Measurements from ENCODE around the gene ELP1.

DNA sequence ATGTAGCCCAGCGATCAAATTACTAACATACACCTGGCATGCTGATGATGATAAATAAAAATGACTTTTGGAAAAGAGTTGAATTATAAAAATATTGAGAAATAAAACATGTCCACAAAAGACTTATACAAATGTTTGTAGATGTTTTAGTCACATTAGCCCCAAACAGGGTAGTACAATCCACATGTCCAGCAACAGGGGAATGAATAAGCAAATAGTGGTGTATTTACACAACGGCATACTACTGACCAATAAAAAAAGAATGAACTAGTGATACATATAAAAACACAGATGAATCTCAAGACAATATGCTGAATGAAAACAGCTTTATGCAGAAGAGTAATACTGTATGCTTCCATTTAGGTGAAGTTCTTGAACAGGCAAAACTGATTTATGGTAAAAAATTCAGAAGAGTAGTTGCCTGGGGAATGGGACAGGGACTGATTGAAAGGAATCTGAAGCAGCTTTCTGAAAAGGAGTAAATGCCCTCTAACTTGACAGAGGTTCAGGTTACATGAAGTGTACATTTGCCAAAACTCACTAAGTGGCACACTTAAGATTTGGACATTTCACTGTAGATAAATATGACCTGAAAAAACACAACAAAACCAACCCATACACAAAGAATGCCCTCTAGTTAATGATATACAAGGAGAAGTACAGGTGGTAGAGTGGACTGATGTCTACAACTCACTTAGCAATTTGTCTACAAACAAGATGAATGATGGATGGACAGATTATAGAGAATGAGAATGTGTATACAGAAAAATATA lies 36.4 kb downstream of the ELP1 start:
- TF ChIP-seq CREB1 (CRISPR knock-in tag; IDR thresholded peaks at IDR 0.05; ENCODE audit: low read depth): no peak
- TF ChIP-seq, protein P1, sequence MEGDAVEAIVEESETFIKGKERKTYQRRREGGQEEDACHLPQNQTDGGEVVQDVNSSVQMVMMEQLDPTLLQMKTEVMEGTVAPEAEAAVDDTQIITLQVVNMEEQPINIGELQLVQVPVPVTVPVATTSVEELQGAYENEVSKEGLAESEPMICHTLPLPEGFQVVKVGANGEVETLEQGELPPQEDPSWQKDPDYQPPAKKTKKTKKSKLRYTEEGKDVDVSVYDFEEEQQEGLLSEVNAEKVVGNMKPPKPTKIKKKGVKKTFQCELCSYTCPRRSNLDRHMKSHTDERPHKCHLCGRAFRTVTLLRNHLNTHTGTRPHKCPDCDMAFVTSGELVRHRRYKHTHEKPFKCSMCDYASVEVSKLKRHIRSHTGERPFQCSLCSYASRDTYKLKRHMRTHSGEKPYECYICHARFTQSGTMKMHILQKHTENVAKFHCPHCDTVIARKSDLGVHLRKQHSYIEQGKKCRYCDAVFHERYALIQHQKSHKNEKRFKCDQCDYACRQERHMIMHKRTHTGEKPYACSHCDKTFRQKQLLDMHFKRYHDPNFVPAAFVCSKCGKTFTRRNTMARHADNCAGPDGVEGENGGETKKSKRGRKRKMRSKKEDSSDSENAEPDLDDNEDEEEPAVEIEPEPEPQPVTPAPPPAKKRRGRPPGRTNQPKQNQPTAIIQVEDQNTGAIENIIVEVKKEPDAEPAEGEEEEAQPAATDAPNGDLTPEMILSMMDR (conservative IDR thresholded peaks at IDR 0.05; ENCODE audit: low read depth in 2 of 2): no peak
- no peak for TF ChIP-seq ZNF114 (CRISPR knock-in tag; IDR thresholded peaks at IDR 0.05)
- TF ChIP-seq, protein P2, sequence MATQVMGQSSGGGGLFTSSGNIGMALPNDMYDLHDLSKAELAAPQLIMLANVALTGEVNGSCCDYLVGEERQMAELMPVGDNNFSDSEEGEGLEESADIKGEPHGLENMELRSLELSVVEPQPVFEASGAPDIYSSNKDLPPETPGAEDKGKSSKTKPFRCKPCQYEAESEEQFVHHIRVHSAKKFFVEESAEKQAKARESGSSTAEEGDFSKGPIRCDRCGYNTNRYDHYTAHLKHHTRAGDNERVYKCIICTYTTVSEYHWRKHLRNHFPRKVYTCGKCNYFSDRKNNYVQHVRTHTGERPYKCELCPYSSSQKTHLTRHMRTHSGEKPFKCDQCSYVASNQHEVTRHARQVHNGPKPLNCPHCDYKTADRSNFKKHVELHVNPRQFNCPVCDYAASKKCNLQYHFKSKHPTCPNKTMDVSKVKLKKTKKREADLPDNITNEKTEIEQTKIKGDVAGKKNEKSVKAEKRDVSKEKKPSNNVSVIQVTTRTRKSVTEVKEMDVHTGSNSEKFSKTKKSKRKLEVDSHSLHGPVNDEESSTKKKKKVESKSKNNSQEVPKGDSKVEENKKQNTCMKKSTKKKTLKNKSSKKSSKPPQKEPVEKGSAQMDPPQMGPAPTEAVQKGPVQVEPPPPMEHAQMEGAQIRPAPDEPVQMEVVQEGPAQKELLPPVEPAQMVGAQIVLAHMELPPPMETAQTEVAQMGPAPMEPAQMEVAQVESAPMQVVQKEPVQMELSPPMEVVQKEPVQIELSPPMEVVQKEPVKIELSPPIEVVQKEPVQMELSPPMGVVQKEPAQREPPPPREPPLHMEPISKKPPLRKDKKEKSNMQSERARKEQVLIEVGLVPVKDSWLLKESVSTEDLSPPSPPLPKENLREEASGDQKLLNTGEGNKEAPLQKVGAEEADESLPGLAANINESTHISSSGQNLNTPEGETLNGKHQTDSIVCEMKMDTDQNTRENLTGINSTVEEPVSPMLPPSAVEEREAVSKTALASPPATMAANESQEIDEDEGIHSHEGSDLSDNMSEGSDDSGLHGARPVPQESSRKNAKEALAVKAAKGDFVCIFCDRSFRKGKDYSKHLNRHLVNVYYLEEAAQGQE (IDR thresholded peaks at IDR 0.05; ENCODE audit: unreplicated experiment): no peak
- TF ChIP-seq EZH2phosphoT487 (IDR thresholded peaks at IDR 0.05; ENCODE audit: unreplicated experiment): no peak
- TF ChIP-seq STAT1 (IDR thresholded peaks at IDR 0.05; ENCODE audit: unreplicated experiment): no peak
- TF ChIP-seq ETS1 (IDR thresholded peaks at IDR 0.05): no peak
- no peak for TF ChIP-seq POLR2AphosphoS5 (IDR thresholded peaks at IDR 0.05; ENCODE audit: low read depth)
- no peak for TF ChIP-seq JUNB (IDR thresholded peaks at IDR 0.05; ENCODE audit: unreplicated experiment)

Data from GM23338 (cell line).